HepG2 (cell line): ENCODE results near the gene HERC4.

ENCODE experiments used
- EP300 ChIP-seq, 3 experiments: sonication (generic) in 1 of 3; formaldehyde crosslinking in 1 of 3; IDR thresholded peaks; 2 replicates each; pipeline versions ENCODE4 v1.5.1 to v1.6.1; 2011 to 2020; ENCODE audit warnings: low read depth in 2 of 3, low read length in 2 of 3, borderline replicate concordance in 1 of 3, improper control_type of control experiment in 1 of 3, mild to moderate bottlenecking in 1 of 3, missing genetic modification reagents in 1 of 3, moderate library complexity in 1 of 3
- STAT5B ChIP-seq: sonication (generic); formaldehyde crosslinking; IDR thresholded peaks from 2 replicates; pipeline ENCODE4 v1.4.0; 2020; ENCODE audit warnings: missing genetic modification reagents

GRCh38 chr10:67943917-67944316 lies 131.2 kb downstream of the HERC4 start:
- TF ChIP-seq STAT5B (CRISPR knock-in tag): no peak
- TF ChIP-seq EP300 (IDR thresholded peaks at IDR 0.05; ENCODE audit: low read depth in 2 of 2, low read length in 2 of 2): no peak
- TF ChIP-seq EP300 (CRISPR knock-in tag; IDR thresholded peaks at IDR 0.05; ENCODE audit: borderline replicate concordance): no peak
